Esophagus muscularis mucosa (tissue), 4 donors: ENCODE data around the gene PDIA5. TPM values are rescaled to one million over a fixed set of nuclear protein-coding genes. Genes with fewer than 3 reads are reported as not detected.
A peak's percentile ranks its signal among the peaks of the same experiment; 100 is the strongest.
"Not testable (repeated sequence)": the region's sequence is repeated elsewhere in the genome, so short reads cannot be mapped to it uniquely, and the experiment has no call there.

Experiments
- DNase-seq: peaks from one replicate; pipeline ENCODE4 v3.0.0-alpha.2; 2017; ENCODE audit errors: extremely low spot score
- H3K27ac ChIP-seq, 4 donors: fragments of 200-600 bp; sonication (generic); replicated peaks in 1 of 4; 1 replicate in 3 of 4; 2 replicates in 1 of 4; pipeline ENCODE4 v1.5.1; 2016 to 2019; ENCODE audit warnings: mild to moderate bottlenecking in 1 of 4
- H3K27me3 ChIP-seq, 4 donors: fragments of 200-600 bp; sonication (generic); one replicate each; pipeline versions ENCODE4 v1.5.1 to v1.6.0; 2016 to 2019
- H3K36me3 ChIP-seq, 4 donors: fragments of 200-600 bp; sonication (generic); one replicate each; pipeline ENCODE4 v1.5.1; 2016 to 2019
- H3K4me1 ChIP-seq, 4 donors: fragments of 200-600 bp; sonication (generic); one replicate each; pipeline ENCODE4 v1.5.1; 2016 to 2019
- H3K4me3 ChIP-seq, 4 donors: fragments of 200-600 bp; sonication (generic); 1 replicate in 2 of 4; 2 replicates in 2 of 4; pipeline ENCODE4 v1.5.1; 2016 to 2019; ENCODE audit warnings: mild to moderate bottlenecking in 4 of 4, moderate library complexity in 1 of 4
- H3K9me3 ChIP-seq, 4 donors: fragments of 200-600 bp; sonication (generic); 1 replicate in 3 of 4; 2 replicates in 1 of 4; pipeline ENCODE4 v1.5.1; 2016 to 2019
- EP300 ChIP-seq: sonication (generic); formaldehyde crosslinking; IDR thresholded peaks from one replicate; pipeline ENCODE4 v1.6.1; 2017; ENCODE audit warnings: antibody characterized with exemption
- POLR2A ChIP-seq: fragments of 450-650 bp; IDR thresholded peaks from one replicate; pipeline ENCODE4 v1.6.1; 2017; ENCODE audit warnings: antibody characterized with exemption, moderate library complexity, mild to moderate bottlenecking, low read depth
- POLR2AphosphoS5 ChIP-seq, 2 donors: sonication (generic); formaldehyde crosslinking; IDR thresholded peaks; one replicate each; pipeline ENCODE4 v1.6.1; 2017; ENCODE audit warnings: antibody characterized with exemption in 2 of 2
- WGBS: methylation state at CpG from one replicate; pipeline ENCODE4 v1.1.5; 2018; 5-methylcytosine and 5-hydroxymethylcytosine counted together
- intact Hi-C: fragments of 100-400 bp; cut with DNase I; formaldehyde crosslinking; loops from one replicate; pipeline ENCODE4 v1.15.1; 2023
- total RNA-seq, 4 donors: library from RNA; depleted of rRNA; stranded (reverse); fragments of >200 nt; gene quantifications; one replicate each; pipeline versions ENCODE4 v1.1.0 to v1.2.1, GENCODE V29; 2016
- TF ChIP-seq, protein P1 (sequence below), 3 experiments: fragments of 200-600 bp in 2 of 3; fragments of 450-650 bp in 1 of 3; sonication (generic) in 2 of 3; IDR thresholded peaks; one replicate each; pipeline ENCODE4 v1.5.1; 2017 to 2019; ENCODE audit warnings: antibody characterized with exemption in 3 of 3, mild to moderate bottlenecking in 2 of 3, moderate library complexity in 1 of 3

PDIA5 gene
- total RNA-seq, 4 donors from 2014 or later: 12.5 to 16.4 (median 15.1) TPM

- TF ChIP-seq EP300 (no peak), POLR2A (no peak)
- peaks cover 11 to 77% (median 52%) of the 10 kb centered on the region in 4 donors for H3K36me3 ChIP-seq
- 94% methylated on average over 5 of the region's 5 CpGs for WGBS
- peaks cover 0 to 14% (median 12%) of the 10 kb centered on the region in 4 donors for H3K4me1 ChIP-seq
- no peaks in the 10 kb centered on the region for H3K27me3 ChIP-seq
- no peaks in the 10 kb centered on the region for H3K9me3 ChIP-seq
- no peak for DNase-seq
- H3K4me3 ChIP-seq: no peak overlapping the region
- intact Hi-C loops: no loop called here
- no peak overlapping the region for H3K27ac ChIP-seq
These were observed 45.4 kb downstream of the PDIA5 start for GRCh38 chr3:123112232-123112631.

GRCh38 chr3:123112656-123113055 lies 45.8 kb downstream of the PDIA5 start:
- H3K4me3 ChIP-seq, H3K9me3 ChIP-seq, H3K27ac ChIP-seq, H3K27me3 ChIP-seq, intact Hi-C loops, DNase-seq: not testable (repeated sequence)
- Histone ChIP-seq H3K4me1 (peaks cover 0 to 14% (median 12%) of the 10 kb centered on the region in 4 donors), H3K36me3 (peaks cover 7 to 73% (median 49%) of the 10 kb centered on the region in 4 donors)
- 95% methylated on average over 7 of the region's 7 CpGs for WGBS

GRCh38 chr3:123113889-123114450 lies 47.1 kb downstream of the PDIA5 start:
- Histone ChIP-seq H3K36me3 (peaks cover 4 to 73% (median 50%) of the 10 kb centered on the region in 4 donors), H3K4me3 (no peak overlapping the region), H3K27me3 (no peaks in the 10 kb centered on the region), H3K27ac (peak overlapping the region in 1 of 4 donors; percentile 11), H3K4me1 (peaks cover 0 to 16% (median 12%) of the 10 kb centered on the region in 4 donors), H3K9me3 (no peaks in the 10 kb centered on the region)
- TF ChIP-seq EP300 (no peak), POLR2A (no peak), POLR2AphosphoS5 (IDR thresholded peaks at IDR 0.05) (no peak)
- TF ChIP-seq, protein P1, sequence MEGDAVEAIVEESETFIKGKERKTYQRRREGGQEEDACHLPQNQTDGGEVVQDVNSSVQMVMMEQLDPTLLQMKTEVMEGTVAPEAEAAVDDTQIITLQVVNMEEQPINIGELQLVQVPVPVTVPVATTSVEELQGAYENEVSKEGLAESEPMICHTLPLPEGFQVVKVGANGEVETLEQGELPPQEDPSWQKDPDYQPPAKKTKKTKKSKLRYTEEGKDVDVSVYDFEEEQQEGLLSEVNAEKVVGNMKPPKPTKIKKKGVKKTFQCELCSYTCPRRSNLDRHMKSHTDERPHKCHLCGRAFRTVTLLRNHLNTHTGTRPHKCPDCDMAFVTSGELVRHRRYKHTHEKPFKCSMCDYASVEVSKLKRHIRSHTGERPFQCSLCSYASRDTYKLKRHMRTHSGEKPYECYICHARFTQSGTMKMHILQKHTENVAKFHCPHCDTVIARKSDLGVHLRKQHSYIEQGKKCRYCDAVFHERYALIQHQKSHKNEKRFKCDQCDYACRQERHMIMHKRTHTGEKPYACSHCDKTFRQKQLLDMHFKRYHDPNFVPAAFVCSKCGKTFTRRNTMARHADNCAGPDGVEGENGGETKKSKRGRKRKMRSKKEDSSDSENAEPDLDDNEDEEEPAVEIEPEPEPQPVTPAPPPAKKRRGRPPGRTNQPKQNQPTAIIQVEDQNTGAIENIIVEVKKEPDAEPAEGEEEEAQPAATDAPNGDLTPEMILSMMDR (IDR thresholded peaks at IDR 0.05): no peak
- DNase-seq: no peak
- WGBS: 67% methylated on average over 5 of the region's 5 CpGs
- intact Hi-C loops: no loop called here

- TF ChIP-seq, protein P1 (IDR thresholded peaks at IDR 0.05): no peak
- TF ChIP-seq POLR2A: no peak
- TF ChIP-seq EP300: no peak
- no peak for TF ChIP-seq POLR2AphosphoS5 (IDR thresholded peaks at IDR 0.05)
- Histone ChIP-seq H3K4me3 (no peak overlapping the region), H3K9me3 (no peaks in the 10 kb centered on the region), H3K27me3 (no peaks in the 10 kb centered on the region), H3K36me3 (peaks cover 0 to 76% (median 46%) of the 10 kb centered on the region in 4 donors), H3K4me1 (peaks cover 0 to 28% (median 12%) of the 10 kb centered on the region in 4 donors), H3K27ac (no peak overlapping the region)
- intact Hi-C loops: no loop called here
- WGBS: 100% methylated on average over 10 of the region's 10 CpGs
- DNase-seq: no peak
These were observed 49.3 kb downstream of the PDIA5 start for GRCh38 chr3:123116116-123116515.

DNA sequence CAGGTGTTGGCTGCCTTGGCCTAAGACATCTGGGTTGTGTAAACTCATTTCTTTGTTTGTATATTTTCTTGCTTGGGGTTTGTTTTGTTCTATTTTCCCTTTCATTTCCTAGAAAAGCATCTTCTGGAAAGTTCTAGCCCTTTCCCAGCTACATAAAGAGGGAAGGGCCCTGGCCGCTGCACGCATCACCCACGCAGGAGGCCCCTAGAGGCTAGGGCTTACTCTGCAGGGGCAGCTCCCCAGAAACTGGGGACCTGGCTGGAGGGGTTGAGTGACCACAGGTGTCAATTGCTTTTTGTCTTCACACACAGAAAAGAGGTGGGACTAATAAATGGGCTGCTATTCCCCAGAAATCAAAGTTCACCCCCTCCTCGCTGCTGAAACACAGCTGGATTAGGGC lies 52.6 kb downstream of the PDIA5 start:
- peaks cover 0 to 20% (median 11%) of the 10 kb centered on the region in 4 donors for H3K4me1 ChIP-seq

More for the DNA sequence above, 52.6 kb downstream of the PDIA5 start:
- no peaks in the 10 kb centered on the region for H3K27me3 ChIP-seq
- no peak for DNase-seq
- WGBS: 84% methylated on average over 4 of the region's 4 CpGs
- peaks cover 0 to 81% (median 59%) of the 10 kb centered on the region in 4 donors for H3K36me3 ChIP-seq
- intact Hi-C loops: no loop called here
- no peaks in the 10 kb centered on the region for H3K9me3 ChIP-seq
- H3K4me3 ChIP-seq: no peak overlapping the region
- TF ChIP-seq POLR2A: no peak
- TF ChIP-seq POLR2AphosphoS5 (IDR thresholded peaks at IDR 0.05): no peak
- TF ChIP-seq, protein P1 (IDR thresholded peaks at IDR 0.05): no peak
- TF ChIP-seq EP300: no peak
- H3K27ac ChIP-seq: peak overlapping the region in 1 of 4 donors; percentile 16
